ENCODE results near the gene SERPINI1.

GRCh38 chr3:167816953-167817352 lies 81.4 kb downstream of the SERPINI1 start:
- TF ChIP-seq POLR2AphosphoS5 (IDR thresholded peaks at IDR 0.05): no peak
- TF ChIP-seq, protein P1, sequence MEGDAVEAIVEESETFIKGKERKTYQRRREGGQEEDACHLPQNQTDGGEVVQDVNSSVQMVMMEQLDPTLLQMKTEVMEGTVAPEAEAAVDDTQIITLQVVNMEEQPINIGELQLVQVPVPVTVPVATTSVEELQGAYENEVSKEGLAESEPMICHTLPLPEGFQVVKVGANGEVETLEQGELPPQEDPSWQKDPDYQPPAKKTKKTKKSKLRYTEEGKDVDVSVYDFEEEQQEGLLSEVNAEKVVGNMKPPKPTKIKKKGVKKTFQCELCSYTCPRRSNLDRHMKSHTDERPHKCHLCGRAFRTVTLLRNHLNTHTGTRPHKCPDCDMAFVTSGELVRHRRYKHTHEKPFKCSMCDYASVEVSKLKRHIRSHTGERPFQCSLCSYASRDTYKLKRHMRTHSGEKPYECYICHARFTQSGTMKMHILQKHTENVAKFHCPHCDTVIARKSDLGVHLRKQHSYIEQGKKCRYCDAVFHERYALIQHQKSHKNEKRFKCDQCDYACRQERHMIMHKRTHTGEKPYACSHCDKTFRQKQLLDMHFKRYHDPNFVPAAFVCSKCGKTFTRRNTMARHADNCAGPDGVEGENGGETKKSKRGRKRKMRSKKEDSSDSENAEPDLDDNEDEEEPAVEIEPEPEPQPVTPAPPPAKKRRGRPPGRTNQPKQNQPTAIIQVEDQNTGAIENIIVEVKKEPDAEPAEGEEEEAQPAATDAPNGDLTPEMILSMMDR (IDR thresholded peaks at IDR 0.05): no peak
- TF ChIP-seq POLR2A (IDR thresholded peaks at IDR 0.05): no peak
- TF ChIP-seq EP300 (IDR thresholded peaks at IDR 0.05; ENCODE audit: low read depth): no peak
